NCI-H1694 (cell line): ENCODE data around the gene TSPY2.
"Not testable (repeated sequence)": the region's sequence is repeated elsewhere in the genome, so short reads cannot be mapped to it uniquely, and the experiment has no call there.

Source experiments
- DNase-seq: peaks from one replicate; lab custom pipeline; 2025; lab: John Stamatoyannopoulos, UW

Gene TSPY2

DNA sequence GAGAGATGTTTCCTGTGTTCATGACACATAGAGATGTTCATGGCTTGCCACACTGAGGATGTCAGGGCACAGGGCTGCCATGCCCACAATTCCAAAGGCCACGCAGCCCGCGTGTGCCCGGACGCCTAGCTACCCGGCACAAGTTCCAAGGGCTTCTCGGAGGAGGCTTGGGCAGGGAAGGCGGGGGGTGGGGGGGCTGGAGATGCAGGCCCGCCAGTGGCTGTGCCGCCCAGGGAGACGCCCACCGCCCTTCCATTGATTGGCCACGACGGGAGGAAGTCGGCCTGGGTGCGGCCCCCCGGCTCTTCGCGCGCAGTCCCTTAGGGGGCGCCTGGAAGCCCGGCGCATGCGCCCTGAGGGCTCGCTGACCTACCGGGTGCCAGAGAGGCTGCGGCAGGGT lies at the start of gene TSPY2:
TSPY2 (plus strand) TSS at position 301 of the 400 bp plus-strand sequence; CDS start at position 347, 46 bp downstream.
- DNase-seq = not testable (repeated sequence)

DNA sequence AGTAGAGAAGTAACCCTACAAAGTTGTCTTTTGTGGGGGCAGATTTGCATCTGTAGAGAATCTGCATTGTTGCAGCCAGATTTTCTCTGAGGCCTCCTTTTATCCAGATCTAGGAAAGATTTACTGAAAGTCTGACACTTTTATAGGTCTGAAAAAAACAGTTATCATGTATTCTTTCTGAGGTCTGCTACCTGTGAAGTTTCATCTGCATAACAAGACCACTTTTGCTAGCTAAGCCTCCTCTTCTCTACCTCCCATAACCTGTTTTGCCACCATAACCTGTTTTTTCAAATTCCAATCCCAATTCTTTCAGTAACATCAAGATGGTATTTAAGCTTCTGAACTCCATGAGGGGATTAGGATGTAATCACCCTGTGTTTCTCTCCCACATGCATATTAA lies 36.5 kb upstream of the TSPY2 start:
- DNase-seq = not testable (repeated sequence)

- not testable (repeated sequence) for DNase-seq
Observed at GRCh38 chrY:6217045-6217444, 29.0 kb upstream of the TSPY2 start.

DNA sequence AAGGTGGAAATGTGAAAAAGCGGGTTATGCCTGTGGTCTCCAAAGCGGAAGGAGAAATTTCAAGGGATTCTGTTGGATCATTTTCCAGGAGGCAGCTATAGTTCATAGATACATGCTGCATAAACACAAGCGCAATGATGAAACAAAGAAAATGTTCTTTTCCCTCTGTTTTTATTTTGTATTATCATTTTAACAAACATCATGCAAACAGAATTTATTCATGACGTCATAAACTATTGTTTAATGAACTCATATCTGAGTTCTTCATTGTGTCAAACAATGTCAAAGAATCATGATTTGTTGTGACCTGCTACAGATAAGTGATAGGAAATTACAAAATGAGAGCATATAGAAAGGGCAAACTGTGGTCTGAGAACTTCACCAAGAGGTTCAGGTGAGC lies 23.8 kb downstream of the TSPY2 start:
- not testable (repeated sequence) for DNase-seq
